Fibroblast of the conjunctiva (primary cell): ENCODE data around the gene MYOM3.
A peak's percentile ranks its signal among the peaks of the same experiment; 100 is the strongest.

Experiments
- DNase-seq: peaks from one replicate; pipeline ENCODE4 v3.0.0-alpha.2; 2010; ENCODE audit warnings: low read depth

MYOM3 gene

GRCh38 chr1:24111996-24112779, at the start of gene MYOM3:
TSS of gene MYOM3 (minus strand) at chr1:24112135. CDS start at chr1:24108636, 3,499 bp downstream.
- DNase-seq, result peak; percentile 55

- no peak for DNase-seq
These were observed 49.3 kb upstream of the MYOM3 start for GRCh38 chr1:24161270-24161669.

GRCh38 chr1:24159366-24159765, 47.4 kb upstream of the MYOM3 start:
- no peak for DNase-seq

GRCh38 chr1:24157918-24158481, 46.1 kb upstream of the MYOM3 start:
- no peak for DNase-seq

DNA sequence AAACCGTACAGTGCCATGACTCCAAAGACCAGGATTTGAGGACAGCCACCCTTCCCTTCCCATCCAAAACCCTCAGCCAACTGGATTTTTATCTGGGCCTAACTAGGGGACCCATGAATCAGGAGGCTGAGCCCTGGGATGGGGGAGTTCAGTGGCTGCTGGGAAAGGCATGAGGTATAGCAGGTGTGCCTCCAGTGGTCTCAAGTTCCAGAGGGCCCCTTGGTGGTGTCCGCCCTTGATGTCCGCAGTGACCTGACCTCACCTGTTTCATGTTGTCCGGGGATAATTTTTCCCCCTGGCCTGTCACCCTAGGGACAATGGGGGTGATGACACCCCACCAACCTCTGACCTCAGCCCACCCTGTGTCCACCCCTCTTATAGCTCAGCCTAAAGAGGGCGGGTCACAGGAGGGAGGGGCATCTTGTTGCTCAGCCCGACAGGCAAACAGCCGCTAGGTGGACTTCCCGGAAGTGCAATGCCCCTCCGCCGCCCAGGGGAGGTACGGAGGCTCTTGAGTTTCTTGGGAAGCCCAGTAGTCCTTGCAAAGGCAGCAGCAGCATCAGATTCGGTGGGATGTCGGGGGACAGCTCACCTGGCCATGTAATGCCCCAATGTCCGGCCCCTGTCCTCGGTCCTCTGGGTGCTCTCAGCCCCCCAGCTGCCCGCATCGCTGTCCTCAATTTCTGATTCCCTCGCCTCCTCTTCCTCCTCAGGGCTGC, 44.8 kb upstream of the MYOM3 start:
- DNase-seq, result no peak

DNA sequence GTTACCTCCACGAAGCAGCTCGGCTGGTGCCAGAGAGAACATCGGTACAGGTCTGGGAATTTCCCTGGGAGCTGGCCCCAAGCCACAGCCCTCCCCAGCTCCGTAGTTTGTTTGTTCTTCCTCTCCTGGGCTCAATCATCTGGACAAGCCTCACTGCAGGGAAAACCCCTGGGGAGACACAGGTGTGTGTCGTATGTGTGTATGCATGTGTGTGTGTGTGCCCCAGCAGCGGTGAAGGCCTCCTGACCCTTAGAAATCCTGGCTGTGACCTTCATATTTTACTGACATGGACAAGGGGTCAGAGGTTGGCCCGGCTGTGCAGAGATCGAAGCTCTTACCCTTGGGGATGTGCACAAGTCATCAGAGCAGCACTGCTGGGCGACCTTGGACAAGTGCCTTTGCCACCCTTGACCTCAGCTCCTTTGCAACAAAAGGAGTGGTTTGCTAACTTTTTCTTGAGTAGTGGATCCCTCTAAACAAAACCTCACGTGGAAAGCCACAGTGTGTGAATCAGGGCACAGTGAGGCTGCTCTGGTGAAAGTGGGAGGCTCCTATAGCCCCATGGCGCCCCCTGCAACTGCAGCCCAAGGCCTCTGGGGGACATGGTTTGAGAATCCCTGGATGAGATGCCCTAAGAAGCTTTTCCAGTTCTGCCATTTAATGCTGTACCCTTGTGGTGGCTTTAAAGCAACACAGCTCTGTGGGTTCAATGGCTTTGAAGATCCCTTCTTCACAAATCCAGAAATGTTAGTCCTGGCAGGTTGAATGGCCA, 43.3 kb upstream of the MYOM3 start:
- no peak for DNase-seq

DNA sequence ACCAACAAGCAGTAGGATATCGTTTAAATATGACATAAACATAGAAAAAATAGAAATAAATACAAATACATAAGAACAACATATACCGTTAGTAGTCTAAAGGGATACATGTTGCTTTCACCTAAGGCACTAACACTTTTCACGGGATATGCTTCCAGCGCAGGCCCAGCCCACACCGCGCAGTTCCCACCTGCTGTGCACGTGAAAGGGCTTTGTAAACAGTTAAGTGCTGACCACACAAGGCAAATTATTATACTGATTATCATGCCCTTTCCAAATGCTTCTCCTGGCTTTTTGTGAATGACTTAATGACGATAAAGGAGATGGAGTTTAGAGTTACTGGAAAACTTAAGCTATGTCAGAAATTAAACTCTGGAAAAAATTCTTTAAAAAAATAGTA, 42.3 kb upstream of the MYOM3 start:
- DNase-seq, result no peak

DNA sequence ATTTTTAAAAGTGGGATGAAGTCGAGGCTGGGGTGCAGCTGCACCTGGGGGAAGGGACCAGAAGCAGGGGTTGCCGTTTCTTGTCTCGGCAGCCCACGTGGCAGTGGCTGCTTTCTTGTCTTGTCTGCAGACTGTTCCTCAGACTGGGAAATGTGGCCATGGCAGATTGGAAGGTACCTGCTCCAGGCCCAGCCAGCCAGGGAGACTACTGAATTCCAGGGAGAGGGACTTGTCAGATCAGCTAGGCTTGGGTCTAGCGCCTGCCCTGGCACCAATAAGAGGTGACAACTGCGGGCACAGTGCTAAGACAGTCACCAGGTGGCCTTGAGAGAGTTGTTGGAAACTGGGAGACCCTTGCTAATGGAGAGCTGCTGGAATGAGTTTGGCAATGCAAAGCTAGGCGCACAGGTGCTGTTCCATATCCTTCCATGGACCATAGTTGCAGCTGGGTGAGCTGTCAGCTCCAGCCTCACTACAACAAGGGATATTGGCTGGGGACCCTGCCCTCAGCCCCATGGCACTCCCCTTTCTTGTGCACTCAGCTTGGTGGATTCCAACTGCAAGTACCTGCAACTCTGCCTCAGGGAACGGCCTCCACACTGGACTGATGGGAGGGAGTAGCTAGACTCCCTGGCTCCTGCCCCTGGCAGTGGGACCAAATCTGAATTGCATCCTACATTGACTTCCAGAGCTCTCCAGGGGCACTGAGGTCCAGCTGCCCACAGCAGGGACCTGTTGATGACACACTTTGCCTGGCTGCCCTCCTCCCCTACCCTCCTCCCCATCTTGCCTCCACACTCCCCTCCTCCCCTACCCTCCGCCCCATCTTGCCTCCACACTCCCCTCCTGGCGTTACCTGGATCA, 40.9 kb upstream of the MYOM3 start:
- no peak for DNase-seq

- no peak for DNase-seq
These were observed 39.2 kb upstream of the MYOM3 start for GRCh38 chr1:24151175-24151533.

- DNase-seq, result peak; percentile 72
These were observed 38.6 kb upstream of the MYOM3 start for GRCh38 chr1:24150234-24151174.

GRCh38 chr1:24149866-24150233, 37.9 kb upstream of the MYOM3 start:
- no peak for DNase-seq

- no peak for DNase-seq
These were observed 35.9 kb upstream of the MYOM3 start for GRCh38 chr1:24147816-24148215.

GRCh38 chr1:24147194-24147593, 35.3 kb upstream of the MYOM3 start:
- no peak for DNase-seq

- DNase-seq, result no peak
These were observed 30.9 kb upstream of the MYOM3 start, which contains the start of gene IL22RA1 for GRCh38 chr1:24142546-24143534. TSS of gene IL22RA1 (minus strand) at chr1:24143140. CDS start at chr1:24143082, 58 bp downstream.

GRCh38 chr1:24141311-24141997, 29.5 kb upstream of the MYOM3 start:
- DNase-seq, result no peak

GRCh38 chr1:24140741-24141181, 28.8 kb upstream of the MYOM3 start:
- DNase-seq, result no peak

GRCh38 chr1:24139841-24140425, 28.0 kb upstream of the MYOM3 start:
- no peak for DNase-seq

DNA sequence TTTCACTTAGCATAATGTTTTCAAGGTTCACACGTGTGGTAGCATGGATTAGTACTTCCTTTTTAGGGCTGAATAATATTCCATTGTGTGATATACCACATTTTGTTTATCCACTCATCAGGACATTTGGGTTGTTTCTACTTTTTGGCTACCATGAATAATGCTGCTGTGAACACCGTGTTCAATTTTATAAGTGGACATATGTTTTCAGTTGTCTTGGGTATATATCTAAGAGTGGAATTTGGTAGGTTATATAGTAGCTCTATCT, 27.2 kb upstream of the MYOM3 start:
- no peak for DNase-seq
